ENCODE measurements around the gene GRK4. TPM values are rescaled to one million over a fixed set of nuclear protein-coding genes. Genes with fewer than 3 reads are reported as not detected.

GRK4 gene
- total RNA-seq, 3 donors from 2014 or later, result 0.87 to 8.9 (median 3.9) TPM

DNA sequence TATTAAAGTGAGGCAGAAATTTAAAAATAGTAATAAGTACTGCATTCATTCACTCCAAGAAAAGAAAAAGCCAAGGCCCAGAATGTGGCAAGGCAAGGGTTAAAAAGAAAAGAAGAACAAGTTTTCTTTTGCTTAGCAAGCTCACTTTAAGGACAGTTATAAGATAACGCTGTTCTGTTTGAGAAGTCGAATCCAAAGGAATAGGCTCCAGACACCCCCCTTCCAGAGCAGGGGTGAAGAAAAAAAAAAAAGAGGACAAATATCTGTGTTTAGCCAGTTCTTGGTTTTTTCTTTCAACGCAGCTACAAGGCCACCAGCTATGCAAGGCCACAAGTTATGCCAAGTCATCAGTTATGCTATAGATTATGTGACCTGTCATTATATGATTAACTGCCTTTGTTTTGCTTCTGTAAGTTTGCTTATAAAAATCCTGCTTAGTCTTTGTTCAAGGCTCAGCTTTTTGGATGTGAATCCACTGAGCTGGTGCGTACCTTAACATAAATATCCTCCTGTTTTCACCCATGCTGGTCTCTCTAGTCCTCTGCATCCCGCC, 1.4 kb downstream of the GRK4 start:
- peaks cover 18% of the 10 kb centered on the region for H3K4me1 ChIP-seq (ENCODE audit: low read depth)
- no peaks in the 10 kb centered on the region for H3K9me3 ChIP-seq
- H3K36me3 ChIP-seq (ENCODE audit: low read depth), result no peaks in the 10 kb centered on the region
- intact Hi-C loops (cut with DNase I, micrococcal nuclease), result no loop called here
- DNase-seq (no peak), ATAC-seq (no peak)
- H3K4me3 ChIP-seq, result no peak overlapping the region
- TF ChIP-seq, protein P1, sequence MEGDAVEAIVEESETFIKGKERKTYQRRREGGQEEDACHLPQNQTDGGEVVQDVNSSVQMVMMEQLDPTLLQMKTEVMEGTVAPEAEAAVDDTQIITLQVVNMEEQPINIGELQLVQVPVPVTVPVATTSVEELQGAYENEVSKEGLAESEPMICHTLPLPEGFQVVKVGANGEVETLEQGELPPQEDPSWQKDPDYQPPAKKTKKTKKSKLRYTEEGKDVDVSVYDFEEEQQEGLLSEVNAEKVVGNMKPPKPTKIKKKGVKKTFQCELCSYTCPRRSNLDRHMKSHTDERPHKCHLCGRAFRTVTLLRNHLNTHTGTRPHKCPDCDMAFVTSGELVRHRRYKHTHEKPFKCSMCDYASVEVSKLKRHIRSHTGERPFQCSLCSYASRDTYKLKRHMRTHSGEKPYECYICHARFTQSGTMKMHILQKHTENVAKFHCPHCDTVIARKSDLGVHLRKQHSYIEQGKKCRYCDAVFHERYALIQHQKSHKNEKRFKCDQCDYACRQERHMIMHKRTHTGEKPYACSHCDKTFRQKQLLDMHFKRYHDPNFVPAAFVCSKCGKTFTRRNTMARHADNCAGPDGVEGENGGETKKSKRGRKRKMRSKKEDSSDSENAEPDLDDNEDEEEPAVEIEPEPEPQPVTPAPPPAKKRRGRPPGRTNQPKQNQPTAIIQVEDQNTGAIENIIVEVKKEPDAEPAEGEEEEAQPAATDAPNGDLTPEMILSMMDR (IDR thresholded peaks at IDR 0.05), result no peak

DNA sequence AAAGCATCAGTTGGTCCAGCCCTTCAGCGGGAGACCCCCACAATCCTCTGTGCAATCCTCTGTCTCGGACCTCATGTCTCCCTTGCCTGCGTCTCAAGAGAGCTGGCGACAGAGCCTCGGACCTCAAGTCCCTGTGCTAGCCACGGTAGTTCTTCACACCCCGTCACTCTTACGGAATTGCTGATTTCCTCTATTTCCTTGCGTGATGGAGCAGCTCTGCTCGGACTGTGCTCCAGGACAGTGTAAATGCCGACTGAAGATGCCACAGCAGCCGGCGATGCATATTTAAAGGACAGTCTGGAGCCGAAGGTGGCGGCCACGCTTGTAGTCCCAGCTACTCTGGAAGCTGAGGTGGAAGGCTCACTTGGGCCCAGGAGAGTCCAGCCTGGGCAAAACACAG, 1.9 kb downstream of the GRK4 start:
- TF ChIP-seq, protein P1 (IDR thresholded peaks at IDR 0.05), result no peak
- Histone ChIP-seq H3K4me3 (no peak overlapping the region), H3K9me3 (no peaks in the 10 kb centered on the region), H3K4me1 (ENCODE audit: low read depth) (peaks cover 18% of the 10 kb centered on the region), H3K36me3 (ENCODE audit: low read depth) (no peaks in the 10 kb centered on the region)
- ATAC-seq (no peak), DNase-seq (no peak)
- intact Hi-C loops (cut with DNase I, micrococcal nuclease), result no loop called here

DNA sequence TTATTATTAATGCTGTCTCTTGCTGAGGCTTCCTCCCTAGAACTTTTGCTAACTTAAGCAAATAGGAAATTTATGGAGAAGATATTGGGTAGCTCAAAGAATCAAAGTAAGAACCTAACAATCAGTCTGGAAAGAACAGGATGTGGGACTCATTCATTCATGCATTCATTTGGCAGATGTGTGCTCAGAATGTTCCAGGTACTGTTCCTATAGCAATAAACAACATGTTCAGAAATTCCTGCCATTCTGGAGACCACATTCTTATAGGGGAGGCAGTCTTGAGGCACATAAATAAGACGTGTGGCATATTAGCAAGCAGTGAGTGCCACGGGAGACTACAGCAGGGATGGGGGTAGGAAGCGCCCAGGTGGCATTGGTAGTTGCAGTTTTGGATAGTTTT, 5.0 kb downstream of the GRK4 start:
- no peak overlapping the region for H3K4me3 ChIP-seq
- H3K9me3 ChIP-seq, result no peaks in the 10 kb centered on the region
- ATAC-seq (no peak), DNase-seq (no peak)
- TF ChIP-seq, protein P1 (IDR thresholded peaks at IDR 0.05), result no peak
- peaks cover 5% of the 10 kb centered on the region for H3K4me1 ChIP-seq (ENCODE audit: low read depth)
- no peaks in the 10 kb centered on the region for H3K36me3 ChIP-seq (ENCODE audit: low read depth)
- intact Hi-C loops (cut with DNase I, micrococcal nuclease), result no loop called here

DNA sequence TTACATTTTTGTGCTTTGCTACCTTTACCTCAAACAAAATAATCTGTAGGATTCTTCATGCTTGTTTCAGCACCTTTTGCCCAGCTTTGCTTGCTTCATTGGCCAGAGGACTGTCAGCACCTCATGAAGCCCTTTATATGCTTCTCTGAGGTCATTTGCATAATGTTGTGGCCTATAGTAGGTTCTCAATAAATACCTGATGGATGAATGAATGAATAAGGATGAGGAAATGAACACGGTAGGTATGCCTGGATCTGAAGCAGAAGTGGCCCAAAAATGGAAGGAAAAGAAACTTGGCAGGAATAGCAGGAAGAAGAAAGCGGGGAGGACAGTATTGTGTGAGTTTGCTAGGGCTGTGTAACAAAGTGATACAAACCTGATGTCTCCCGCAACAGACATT, 7.9 kb downstream of the GRK4 start:
- H3K36me3 ChIP-seq (ENCODE audit: low read depth), result no peaks in the 10 kb centered on the region
- DNase-seq (no peak), ATAC-seq (no peak)
- no peaks in the 10 kb centered on the region for H3K9me3 ChIP-seq
- TF ChIP-seq, protein P1 (IDR thresholded peaks at IDR 0.05), result no peak
- no peak overlapping the region for H3K4me3 ChIP-seq
- intact Hi-C loops (cut with DNase I, micrococcal nuclease), result no loop called here
- H3K4me1 ChIP-seq (ENCODE audit: low read depth), result no peaks in the 10 kb centered on the region

DNA sequence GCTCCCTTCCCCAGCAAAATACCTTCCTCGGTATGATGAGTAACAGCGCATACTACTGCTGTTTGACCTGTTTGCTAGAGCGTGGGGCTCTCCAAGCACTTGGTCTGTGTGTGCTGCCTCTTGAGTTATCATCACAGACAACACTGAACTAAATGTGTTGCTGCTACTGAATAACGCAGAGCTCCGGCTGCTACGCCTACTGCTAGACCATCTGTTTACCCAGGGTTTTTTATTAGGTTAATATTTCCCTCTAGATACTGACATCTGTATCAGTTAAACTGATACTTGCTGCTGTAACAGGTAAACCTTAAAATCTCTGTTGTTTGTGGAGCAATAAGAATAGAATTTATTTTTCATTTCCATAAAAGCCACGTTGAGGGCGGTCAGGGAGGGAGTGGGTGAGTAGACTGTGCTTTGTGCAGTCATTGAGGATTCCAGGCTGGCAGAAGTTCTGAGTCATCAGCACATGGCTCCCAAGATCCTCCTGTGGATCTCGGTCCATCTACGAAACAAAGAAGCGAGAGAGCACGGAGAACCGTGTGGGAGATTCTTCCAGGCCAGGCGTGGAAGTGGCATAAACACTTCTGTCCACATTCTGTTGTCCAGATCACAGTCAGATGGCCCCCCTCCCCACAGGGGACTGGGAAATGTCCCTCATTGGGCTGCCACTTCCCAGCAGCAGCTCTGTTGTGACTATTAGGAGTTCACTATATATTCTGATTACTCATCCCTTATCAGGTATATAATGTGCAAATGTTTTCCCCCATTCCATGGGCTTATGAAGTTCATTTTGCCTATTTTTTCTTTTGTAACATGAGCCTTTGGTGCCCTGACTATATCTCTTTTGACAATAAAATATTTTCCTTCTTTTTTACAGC, 14.1 kb downstream of the GRK4 start:
- H3K4me3 ChIP-seq, result no peak overlapping the region
- no peaks in the 10 kb centered on the region for H3K36me3 ChIP-seq (ENCODE audit: low read depth)
- no peaks in the 10 kb centered on the region for H3K4me1 ChIP-seq (ENCODE audit: low read depth)
- TF ChIP-seq, protein P1 (IDR thresholded peaks at IDR 0.05), result no peak
- peaks cover 4% of the 10 kb centered on the region for H3K9me3 ChIP-seq
- no peak for DNase-seq
- intact Hi-C loops (cut with DNase I, micrococcal nuclease), result no loop called here
- no peak for ATAC-seq
